Activated CD4-positive, CD25-positive, alpha-beta regulatory T cell treated with anti-CD3 and anti-CD28 coated beads, Interleukin-2, amount 50 U/mL, for 72 hours (primary cell): ENCODE results near the gene ATP6V0A4.
"Not testable (repeated sequence)": the region's sequence is repeated elsewhere in the genome, so short reads cannot be mapped to it uniquely, and the experiment has no call there.

Source experiments
- DNase-seq: peaks from one replicate; pipeline ENCODE4 v3.0.0; 2021

Gene ATP6V0A4

GRCh38 chr7:138749960-138750359 is 48.0 kb downstream of the ATP6V0A4 start:
- no peak for DNase-seq

GRCh38 chr7:138748666-138749065 is 49.3 kb downstream of the ATP6V0A4 start:
- DNase-seq, result no peak

- DNase-seq, result no peak
These were observed 51.9 kb downstream of the ATP6V0A4 start for GRCh38 chr7:138746073-138746472.

GRCh38 chr7:138745189-138745588 is 52.8 kb downstream of the ATP6V0A4 start:
- no peak for DNase-seq

GRCh38 chr7:138741453-138741735 is 56.6 kb downstream of the ATP6V0A4 start:
- no peak for DNase-seq

- no peak for DNase-seq
These were observed 58.1 kb downstream of the ATP6V0A4 start for GRCh38 chr7:138739859-138740258.

GRCh38 chr7:138738551-138739335 is 59.3 kb downstream of the ATP6V0A4 start:
- peak; percentile 81 for DNase-seq

GRCh38 chr7:138738114-138738513 is 59.9 kb downstream of the ATP6V0A4 start:
- DNase-seq, result no peak

GRCh38 chr7:138735399-138735798 is 62.6 kb downstream of the ATP6V0A4 start:
- DNase-seq, result no peak

GRCh38 chr7:138731733-138732132 is 66.3 kb downstream of the ATP6V0A4 start:
- not testable (repeated sequence) for DNase-seq

- no peak for DNase-seq
These were observed 68.6 kb downstream of the ATP6V0A4 start for GRCh38 chr7:138729444-138729843.

GRCh38 chr7:138727336-138728099 is 70.5 kb downstream of the ATP6V0A4 start:
- DNase-seq, result no peak

GRCh38 chr7:138726288-138726687 is 71.7 kb downstream of the ATP6V0A4 start:
- DNase-seq, result no peak

GRCh38 chr7:138720286-138720685 is 77.7 kb downstream of the ATP6V0A4 start:
- DNase-seq, result no peak

- DNase-seq, result no peak
These were observed 81.1 kb downstream of the ATP6V0A4 start for GRCh38 chr7:138716889-138717288.

- DNase-seq, result no peak
These were observed 84.8 kb downstream of the ATP6V0A4 start for GRCh38 chr7:138713191-138713590.

- no peak for DNase-seq
These were observed 85.3 kb downstream of the ATP6V0A4 start for GRCh38 chr7:138712652-138713051.

- DNase-seq, result no peak
These were observed 87.2 kb downstream of the ATP6V0A4 start for GRCh38 chr7:138710536-138711385.

GRCh38 chr7:138705167-138705566 is 92.8 kb downstream of the ATP6V0A4 start:
- DNase-seq, result no peak

GRCh38 chr7:138701537-138701923 is 96.5 kb downstream of the ATP6V0A4 start:
- no peak for DNase-seq

- DNase-seq, result no peak
These were observed 97.0 kb downstream of the ATP6V0A4 start, which contains the start of gene SVOPL for GRCh38 chr7:138700857-138701536. TSS of gene SVOPL (minus strand) at chr7:138701362. CDS start at chr7:138679045, 22,317 bp downstream.

- DNase-seq, result no peak
These were observed 98.3 kb downstream of the ATP6V0A4 start for GRCh38 chr7:138699661-138700060.

GRCh38 chr7:138698281-138698680 is 99.7 kb downstream of the ATP6V0A4 start:
- no peak for DNase-seq
